HG03159 (cell line): ENCODE measurements around the gene EPHA8.

Experiments
- ATAC-seq: cut with Tn5 transposase; IDR thresholded peaks from one replicate; pipeline ENCODE4 v1.9.1; 2021; ENCODE audit warnings: mild to moderate bottlenecking, moderate library complexity; ENCODE audit not compliant: unreplicated experiment

Gene EPHA8

DNA sequence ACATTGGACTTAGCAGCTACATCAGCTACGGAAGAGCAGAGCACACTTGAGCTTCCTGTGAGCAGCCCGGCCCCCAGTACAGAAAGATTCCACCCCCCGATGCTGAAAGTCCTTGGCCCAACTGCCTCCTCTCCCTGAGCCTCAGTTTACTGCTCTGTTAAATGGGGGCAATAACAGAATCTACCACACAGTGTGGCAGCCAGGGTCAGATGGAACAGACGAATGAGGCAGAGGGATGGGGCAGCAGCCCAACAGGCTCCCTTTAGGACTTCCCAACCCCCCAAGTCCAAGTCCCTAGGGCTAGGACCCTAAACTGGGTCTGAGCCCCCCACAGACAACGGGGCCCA, 50.3 kb downstream of the EPHA8 start:
- ATAC-seq = no peak

DNA sequence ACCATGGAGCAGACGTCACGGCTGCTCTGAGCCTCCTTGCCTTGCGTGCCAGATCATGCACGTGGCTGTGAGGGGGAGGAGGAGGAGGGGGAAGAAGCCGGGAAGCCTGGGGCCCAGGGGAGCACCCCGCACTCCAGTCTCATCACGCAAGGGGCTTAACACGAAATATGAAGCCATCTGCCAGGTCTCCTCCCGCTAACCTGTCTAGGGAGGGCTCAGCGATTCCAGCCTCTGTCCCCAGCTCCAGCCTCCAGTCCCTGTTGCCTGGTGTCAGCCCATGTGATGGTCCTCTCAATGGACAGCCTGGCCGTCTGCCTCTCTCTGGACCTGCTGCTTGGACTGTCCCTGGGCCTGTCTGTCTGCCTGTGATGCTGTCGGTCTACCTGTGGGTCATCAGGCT, 50.7 kb downstream of the EPHA8 start:
- ATAC-seq = no peak

DNA sequence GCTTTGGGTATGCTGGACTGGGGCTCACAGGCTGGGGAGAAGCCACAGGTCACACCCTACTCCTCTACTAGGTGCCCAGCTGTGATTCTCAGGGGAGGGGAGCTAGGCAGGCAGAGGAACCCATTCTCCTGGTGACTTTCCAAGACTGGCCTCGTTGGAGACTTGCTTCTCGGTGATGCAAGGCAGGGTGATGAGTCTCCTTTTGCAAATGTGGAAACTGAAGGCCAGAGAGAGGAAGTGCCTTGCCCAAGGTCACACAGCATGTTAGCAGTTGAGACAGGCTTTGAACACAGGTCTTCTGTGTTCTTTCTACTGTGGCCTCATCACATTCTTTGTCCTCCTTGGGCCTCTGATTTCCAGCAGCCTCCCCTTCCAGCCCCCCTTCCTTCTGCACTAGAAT, 52.6 kb downstream of the EPHA8 start:
- no peak for ATAC-seq

DNA sequence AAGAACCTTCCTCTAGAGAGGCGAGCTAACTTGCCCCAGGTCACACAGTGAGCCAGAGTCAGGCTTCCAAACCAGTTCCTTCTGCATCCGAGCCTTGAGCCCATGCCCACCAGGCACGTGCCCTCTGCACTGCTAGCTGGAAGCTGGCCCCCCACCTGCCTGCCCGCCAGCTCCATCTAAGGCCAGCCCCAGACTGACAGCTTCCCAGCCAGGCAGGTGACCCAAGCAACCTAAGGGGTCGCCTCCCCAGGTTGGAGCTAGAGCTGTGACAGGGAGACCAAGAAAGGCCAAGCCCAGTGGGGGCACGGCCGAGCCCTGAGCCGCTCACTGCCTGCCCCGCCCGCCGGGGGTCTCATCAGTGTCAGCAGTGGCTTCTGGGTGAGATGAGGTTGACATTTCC, 53.3 kb downstream of the EPHA8 start:
- ATAC-seq = no peak

DNA sequence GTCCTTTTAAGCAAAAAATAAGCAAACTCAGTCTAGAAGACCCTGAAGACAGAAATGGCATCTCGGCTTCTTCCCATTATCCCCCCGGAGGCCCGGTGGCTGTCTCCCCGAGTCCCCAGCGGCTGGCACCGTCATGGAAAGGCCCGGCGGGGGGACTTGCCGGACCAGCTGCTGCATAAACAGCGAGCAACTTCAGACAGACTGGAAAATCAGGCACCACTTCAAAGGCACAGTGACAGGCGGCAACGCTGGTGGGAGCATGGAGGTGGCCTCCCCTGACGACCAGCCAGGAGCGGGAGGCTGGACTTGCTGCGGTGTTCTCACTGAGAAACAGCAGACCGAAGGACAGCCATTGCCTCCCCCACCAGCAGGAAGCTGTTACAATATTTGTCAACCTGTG, 54.8 kb downstream of the EPHA8 start:
- no peak for ATAC-seq

DNA sequence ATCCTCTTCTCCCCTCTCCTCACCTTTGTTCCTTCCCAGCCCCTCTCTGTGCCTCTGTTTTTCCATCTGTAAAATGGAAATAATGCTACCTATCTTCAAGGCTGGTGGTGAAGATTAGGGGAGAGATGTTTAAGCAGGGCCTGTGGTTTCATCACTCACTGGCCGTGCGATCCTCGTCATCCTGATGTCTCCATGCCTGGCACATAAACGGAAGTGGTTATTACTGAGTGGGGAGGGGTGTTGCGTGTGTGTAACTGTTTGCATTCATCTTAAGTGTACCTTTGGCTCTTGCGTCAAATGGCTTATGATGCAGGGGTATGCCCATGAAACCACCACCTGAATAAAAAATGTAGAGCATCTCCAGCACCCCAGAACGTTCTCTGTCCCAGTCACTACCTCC, 56.0 kb downstream of the EPHA8 start:
- ATAC-seq = no peak

DNA sequence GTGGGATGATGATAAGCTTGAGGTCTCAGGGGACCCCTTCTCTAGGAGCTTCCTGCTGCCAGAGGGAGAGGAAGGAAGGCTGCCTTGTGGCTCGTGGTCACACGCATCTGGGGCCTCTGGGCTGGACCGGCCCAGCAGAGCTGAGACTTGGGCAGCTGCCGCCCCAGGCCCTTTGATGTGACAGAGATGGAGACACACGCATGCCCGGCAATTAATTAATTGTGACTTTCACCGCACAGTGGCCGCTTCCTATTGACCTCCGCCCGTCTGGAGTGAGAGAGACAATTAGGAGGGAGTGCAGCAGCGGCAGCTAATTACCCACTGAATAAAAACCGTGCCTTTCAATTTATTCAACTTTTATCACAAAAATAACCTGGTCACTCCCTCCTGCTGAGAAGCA, 56.5 kb downstream of the EPHA8 start:
- no peak for ATAC-seq

DNA sequence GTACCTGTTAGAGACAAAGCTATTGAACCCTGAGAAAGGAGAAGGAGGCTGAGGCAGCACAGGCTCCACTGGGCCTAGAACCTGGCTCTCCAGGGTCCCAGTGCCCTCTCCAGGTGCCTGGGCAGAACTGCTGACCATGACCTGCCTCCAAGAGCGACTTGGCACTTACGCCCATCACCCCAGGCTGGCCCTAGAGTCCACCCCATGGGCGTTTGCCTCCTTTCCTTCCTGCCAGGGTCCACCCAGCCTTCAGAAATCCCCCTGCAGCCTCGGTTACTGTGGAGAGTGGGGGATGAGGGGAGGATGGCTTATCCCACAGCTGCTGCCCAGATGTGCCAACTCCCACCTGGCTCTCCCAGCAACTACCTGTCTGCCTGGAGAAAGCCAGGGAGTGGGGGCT, 58.5 kb downstream of the EPHA8 start:
- no peak for ATAC-seq

DNA sequence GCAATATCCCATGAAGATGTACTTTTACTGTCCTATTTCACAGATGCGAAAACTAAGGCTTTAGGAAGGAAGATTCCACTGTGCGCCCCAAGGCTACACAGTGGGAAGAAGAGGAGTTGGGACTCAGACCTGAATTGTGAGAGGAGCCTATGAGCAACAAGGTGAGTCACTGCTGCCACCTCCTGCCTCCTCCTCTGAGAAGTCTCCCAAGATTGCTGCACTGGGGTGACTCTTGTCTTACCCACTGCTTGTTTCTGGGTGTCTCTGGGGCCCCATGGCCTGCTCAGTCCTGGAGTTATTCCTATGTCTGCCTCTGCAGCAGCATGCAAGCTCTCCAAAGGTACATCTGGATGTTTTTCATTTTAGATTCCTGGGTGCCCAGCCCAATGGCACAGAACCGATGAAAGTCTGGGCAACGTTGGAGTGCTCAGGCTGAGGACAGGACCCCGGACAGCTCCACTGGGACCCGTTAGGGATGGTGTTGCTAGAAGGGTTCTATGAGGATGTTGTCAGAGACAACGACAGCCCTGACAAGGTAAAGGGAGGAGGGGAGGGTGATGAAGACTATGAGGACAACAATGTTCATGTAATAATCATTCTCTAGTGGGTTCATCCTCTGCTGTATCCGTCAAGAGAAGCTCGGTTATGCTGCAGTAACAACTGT, 62.1 kb downstream of the EPHA8 start:
- no peak for ATAC-seq

DNA sequence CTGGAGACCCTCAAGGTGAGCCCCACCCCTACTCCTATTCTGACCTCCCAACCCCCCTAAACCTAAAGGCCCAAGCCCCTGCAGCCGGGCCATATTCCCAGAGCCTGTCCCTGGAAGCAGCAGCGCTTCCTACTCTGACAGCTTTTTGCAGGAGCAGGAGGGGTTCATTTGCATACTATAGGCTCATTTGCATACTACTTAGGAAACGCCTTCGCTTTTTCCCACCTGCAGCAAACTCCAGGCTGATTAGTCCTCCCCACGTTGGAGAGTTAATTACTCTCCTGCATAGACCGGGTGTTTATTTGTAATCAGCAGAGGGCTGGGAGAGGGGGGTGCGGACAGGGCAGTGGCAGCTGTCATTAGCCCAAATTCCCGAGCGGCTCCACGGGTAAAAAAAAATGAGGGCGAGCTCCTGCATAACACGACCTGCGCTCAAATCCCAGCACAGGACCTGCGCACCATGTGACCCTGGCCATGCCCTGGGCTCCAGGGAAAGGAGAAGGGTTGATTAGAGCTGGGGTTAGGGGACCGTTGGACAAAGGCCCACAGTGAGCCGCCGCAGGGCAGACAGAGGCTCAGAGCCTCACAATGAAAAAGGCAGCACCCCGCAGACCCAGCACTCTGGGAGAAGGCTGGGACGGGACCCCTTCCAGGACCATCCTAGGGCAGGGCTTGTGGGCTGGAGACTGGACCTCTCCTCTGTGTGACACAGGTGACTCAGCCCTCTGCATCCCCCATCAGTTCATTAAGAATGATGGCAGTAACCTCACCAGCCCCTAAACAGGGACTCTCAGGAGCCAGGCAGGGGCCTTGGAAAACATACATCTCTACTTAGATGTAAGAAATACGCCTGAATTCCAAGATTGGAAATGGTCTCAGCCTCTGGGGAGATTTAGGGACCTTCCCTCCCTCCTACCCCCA, 63.2 kb downstream of the EPHA8 start:
- ATAC-seq = no peak

DNA sequence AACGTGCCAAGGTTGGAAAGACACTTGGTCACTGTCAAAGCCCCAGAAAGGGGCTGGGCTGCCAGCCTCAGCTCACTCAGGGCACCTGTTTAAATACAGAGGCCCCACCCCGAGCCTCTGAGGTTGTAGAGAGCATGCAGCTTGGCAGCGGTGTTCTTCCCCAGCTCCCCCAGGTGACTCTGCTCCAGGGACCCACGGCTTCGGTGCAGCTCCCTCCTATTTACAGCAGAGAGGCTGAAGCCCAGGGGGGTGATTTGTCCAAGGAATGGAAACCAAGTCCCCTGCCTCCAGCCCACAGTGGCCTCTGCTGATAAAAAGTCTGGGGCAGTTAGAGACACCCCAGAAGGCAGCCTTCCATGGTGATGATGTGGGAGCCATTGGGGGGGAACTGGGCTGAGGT, 64.0 kb downstream of the EPHA8 start:
- ATAC-seq = no peak

DNA sequence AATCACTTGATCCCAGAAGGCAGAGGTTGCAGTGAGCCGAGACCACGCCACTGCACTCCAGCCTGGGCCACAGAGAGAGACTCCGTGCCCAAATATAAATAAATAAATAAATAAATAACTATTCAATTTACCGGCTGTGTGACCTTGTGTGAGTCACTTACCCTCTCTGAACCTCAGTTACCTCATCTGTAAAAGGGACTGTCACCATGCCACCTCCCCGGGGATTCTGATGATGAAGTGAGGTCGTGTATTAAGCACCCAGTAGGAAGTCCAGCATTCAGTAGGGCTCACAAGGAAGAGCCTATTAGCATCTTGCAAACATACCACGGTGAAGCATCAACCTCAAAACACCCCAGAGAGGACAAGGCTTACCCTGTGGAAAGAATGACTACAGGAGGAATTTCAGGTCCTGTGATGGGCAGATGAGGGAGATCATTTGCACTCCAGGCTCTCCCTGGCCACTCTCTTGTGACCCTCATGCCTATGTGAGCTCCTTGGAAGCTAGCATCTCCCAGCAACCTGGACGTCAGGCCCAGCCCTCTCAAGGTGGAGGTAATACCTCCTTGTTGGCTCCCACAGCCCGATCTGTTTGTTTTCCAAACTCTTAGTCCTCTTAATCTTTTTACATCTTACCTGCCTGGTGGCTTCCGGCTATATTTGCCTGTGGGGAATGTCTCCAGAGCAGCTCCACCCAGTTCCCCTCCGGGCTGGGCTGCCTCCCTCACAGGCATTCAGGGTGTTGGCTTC, 65.6 kb downstream of the EPHA8 start:
- ATAC-seq = no peak

DNA sequence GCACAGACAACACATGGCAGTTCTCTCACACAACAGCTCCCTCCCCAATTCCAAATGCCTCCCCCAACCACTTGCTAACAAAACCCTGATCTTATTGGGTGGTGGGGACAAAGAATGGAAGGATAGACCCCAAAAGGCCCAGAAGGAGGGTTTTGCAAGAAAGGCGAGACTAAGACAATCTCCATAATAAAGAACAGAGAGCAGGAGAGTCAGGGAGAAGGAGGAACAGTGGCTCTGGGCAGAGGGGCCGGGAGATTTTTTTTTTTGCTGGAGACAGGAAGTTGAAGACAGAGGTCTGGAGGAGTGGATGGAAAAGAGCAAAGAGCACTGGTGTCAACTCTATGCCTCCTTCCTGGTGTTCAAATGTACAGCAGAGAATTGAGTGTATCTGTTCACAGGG, 66.6 kb downstream of the EPHA8 start:
- no peak for ATAC-seq

DNA sequence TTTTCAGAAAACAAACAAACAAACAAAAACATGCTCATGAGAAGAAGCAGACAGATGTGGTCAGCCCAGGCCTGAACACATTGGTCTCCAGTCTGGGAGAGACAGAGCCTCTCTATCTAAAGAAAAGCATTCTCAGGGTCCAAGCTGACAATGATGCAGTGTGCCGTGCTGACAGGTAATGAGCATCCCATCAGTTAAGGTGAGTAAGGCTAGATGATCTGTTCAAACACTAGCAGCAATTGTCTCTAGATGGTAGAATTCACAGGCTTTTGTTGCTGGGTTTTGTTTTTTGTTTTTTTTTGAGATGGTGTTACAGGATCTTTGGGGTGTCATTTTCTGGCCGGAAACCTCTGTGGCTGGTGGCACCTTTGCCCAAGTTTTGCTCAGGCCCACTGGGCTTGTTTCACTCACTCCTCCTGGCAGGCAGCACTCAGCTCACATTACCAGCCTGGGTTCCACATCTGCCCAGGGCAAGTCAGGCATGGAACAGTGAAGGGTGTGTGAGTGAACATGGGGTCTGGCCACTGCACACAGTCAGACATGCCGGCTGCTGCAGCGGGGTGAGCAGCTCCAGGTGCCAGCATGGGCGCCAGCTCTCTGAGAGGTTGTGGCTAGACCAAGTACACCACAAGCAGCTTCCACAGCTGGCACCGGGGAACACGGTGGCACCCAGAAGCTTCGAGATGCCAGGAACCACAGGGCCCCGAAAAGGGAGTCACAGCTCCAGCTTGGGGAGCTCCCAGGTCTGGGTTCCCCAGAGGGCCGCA, 70.6 kb downstream of the EPHA8 start:
- no peak for ATAC-seq

DNA sequence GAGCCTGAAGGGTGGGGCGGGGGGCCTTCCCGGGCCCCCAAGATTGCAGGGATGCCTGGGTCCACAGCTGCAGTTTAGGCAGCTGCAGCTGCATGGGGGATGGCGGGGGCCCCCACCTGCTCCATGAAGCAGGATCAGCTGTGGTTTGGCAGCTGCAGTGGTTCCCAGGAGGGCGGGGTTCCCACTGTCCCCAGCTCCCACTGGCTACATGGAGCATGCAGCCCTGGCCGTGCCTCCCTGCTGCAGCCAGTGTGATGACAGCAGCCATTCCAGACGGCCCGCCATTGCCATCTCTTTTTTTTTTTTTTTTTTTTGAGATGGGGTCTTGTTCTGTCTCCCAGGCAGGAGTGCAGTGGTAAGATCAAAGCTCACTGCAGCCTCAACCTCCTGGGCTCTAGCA, 72.1 kb downstream of the EPHA8 start:
- no peak for ATAC-seq

DNA sequence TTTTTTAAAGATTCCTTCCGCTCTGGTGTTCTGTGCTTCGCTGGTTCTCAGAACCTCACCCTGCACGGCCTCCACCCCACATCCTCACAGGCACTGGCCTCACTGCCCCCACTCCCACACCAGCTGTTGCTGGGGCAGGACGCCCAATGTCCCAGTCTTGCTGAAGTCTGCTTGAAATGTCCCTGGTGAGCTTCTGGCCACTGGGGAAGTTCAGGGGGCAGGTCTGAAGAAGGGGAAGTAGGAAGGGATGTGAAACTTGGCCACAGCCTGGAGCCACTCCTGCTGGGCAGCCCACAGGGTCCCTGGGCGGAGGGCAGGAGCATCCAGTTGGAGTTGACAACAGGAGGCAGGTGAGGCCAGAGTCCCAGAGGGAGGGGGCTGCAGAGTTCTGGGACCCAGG, 73.1 kb downstream of the EPHA8 start, which contains the start of gene C1QA:
TSS of gene C1QA (plus strand) at position 276 of the 400 bp plus-strand sequence. CDS start 989 bp downstream, outside the sequence.
- no peak for ATAC-seq

DNA sequence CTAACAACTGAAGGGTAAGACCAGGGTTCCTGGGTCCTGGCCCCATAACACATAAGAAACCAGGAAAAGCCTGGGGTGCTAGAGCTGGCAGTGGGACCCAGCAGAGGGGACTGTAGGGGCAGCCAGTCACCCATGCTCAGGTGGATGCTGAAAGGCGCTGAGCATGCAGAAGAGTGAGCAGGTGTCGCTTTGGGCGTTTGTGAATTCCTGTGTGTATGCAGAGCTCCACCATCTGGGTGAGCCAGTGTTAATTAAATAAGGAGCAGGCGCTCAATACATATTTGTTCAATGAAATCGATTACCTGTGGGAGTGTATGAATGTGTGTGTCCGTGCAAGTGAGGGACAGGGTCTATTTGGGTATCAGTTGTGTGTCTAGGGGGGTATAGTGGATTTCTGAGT, 73.6 kb downstream of the EPHA8 start:
- no peak for ATAC-seq

DNA sequence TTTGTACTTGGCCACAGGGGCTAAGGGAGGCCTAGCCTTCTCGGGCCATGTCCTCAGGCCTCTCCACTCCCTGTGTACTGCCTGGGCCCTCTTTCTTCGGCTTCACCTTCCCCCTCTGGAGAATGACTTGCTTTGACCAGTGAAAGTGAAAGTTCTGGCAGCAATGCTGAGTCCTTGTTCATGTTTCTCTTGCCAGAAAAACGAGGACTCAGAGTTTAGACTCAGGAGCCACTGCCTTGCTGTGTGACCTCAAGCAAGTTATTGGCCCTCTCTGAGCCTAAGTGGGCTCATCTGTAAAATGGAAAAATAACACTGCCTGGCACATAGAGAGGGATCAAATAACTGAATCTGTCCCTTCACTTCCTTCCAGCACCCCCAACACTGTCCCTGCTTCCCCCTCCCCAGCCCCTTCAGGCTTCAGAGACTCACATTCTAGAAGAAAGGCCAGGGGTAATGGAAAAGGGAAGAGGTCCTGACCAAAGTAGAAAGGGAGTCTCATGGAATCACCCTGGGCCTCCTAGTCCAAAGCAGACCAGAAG, 74.7 kb downstream of the EPHA8 start:
- no peak for ATAC-seq

DNA sequence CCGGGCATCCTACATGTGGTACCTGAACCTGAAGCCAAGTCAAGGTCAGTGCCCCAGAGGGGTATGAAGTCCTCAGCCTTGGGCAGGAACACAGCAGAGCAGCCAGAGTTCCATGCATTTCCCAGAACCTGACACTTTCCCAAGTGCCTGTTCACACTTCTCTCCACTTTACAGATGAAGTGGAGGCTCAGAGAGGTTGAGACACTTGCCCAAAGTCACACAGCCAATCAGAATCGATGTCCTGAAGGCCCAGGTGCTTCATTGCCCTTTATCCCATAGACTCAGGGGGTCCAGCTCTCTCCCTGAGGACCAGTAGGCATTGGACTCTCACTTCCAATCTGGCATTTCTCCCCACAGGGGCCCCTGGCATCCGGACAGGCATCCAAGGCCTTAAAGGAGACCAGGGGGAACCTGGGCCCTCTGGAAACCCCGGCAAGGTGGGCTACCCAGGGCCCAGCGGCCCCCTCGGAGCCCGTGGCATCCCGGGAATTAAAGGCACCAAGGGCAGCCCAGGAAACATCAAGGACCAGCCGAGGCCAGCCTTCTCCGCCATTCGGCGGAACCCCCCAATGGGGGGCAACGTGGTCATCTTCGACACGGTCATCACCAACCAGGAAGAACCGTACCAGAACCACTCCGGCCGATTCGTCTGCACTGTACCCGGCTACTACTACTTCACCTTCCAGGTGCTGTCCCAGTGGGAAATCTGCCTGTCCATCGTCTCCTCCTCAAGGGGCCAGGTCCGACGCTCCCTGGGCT, 75.4 kb downstream of the EPHA8 start:
- no peak for ATAC-seq

DNA sequence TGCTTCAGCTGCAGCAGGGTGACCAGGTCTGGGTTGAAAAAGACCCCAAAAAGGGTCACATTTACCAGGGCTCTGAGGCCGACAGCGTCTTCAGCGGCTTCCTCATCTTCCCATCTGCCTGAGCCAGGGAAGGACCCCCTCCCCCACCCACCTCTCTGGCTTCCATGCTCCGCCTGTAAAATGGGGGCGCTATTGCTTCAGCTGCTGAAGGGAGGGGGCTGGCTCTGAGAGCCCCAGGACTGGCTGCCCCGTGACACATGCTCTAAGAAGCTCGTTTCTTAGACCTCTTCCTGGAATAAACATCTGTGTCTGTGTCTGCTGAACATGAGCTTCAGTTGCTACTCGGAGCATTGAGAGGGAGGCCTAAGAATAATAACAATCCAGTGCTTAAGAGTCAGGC, 76.0 kb downstream of the EPHA8 start:
- no peak for ATAC-seq
